Measurements from ENCODE around the gene AKAP8L. TPM values are rescaled to one million over a fixed set of nuclear protein-coding genes. Genes with fewer than 3 reads are reported as not detected.

The AKAP8L gene
- total and polyA plus RNA-seq, 2 donors (not counting 1 experiment from before 2014, with no cell fraction given): 18.0 to 87.0 TPM

- Histone ChIP-seq H2AFZ (ENCODE audit: low read length) (no peak overlapping the region), H3K27ac (ENCODE audit: insufficient read depth, low read length) (no peak overlapping the region), H3K9me3 (ENCODE audit: control insufficient read depth, insufficient read depth, low read depth, low read length) (no peaks in the 10 kb centered on the region), H3K27me3 (ENCODE audit: control insufficient read depth, insufficient read depth, low read length) (no peaks in the 10 kb centered on the region), H3K4me3 (replicated peaks in 1 of 4; ENCODE audit: control extremely low read depth in 1 of 4, insufficient read depth in 1 of 4, low read depth in 3 of 4, low read length in 4 of 4) (no peak overlapping the region), H3K4me1 (ENCODE audit: control insufficient read depth, extremely low read depth, insufficient read depth, low read length) (no peaks in the 10 kb centered on the region), H4K20me1 (ENCODE audit: control insufficient read depth, extremely low read depth, insufficient read depth, low read length) (no peaks in the 10 kb centered on the region), H3K36me3 (ENCODE audit: control insufficient read depth, insufficient read depth, low read length) (peaks cover 31% of the 10 kb centered on the region), H3K9ac (ENCODE audit: insufficient read depth, low read length) (no peak overlapping the region), H3K4me2 (ENCODE audit: extremely low read depth, insufficient read depth, low read length) (no peak overlapping the region), H3K79me2 (ENCODE audit: control insufficient read depth, insufficient read depth, low read length) (peaks cover 15% of the 10 kb centered on the region)
- TF ChIP-seq EZH2 (IDR thresholded peaks at IDR 0.05; ENCODE audit: low read length, missing control alignments): no peak
- TF ChIP-seq, protein P1, sequence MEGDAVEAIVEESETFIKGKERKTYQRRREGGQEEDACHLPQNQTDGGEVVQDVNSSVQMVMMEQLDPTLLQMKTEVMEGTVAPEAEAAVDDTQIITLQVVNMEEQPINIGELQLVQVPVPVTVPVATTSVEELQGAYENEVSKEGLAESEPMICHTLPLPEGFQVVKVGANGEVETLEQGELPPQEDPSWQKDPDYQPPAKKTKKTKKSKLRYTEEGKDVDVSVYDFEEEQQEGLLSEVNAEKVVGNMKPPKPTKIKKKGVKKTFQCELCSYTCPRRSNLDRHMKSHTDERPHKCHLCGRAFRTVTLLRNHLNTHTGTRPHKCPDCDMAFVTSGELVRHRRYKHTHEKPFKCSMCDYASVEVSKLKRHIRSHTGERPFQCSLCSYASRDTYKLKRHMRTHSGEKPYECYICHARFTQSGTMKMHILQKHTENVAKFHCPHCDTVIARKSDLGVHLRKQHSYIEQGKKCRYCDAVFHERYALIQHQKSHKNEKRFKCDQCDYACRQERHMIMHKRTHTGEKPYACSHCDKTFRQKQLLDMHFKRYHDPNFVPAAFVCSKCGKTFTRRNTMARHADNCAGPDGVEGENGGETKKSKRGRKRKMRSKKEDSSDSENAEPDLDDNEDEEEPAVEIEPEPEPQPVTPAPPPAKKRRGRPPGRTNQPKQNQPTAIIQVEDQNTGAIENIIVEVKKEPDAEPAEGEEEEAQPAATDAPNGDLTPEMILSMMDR (conservative IDR thresholded peaks at IDR 0.05 in 1 of 2, IDR thresholded peaks at IDR 0.05 in 1 of 2; ENCODE audit: low read depth in 1 of 2, low read length in 2 of 2): no peak
- no peak for DNase-seq (ENCODE audit: low read depth in 2 of 2)
Measured at GRCh38 chr19:15424692-15425272, 6.0 kb upstream of the AKAP8L start.

DNA sequence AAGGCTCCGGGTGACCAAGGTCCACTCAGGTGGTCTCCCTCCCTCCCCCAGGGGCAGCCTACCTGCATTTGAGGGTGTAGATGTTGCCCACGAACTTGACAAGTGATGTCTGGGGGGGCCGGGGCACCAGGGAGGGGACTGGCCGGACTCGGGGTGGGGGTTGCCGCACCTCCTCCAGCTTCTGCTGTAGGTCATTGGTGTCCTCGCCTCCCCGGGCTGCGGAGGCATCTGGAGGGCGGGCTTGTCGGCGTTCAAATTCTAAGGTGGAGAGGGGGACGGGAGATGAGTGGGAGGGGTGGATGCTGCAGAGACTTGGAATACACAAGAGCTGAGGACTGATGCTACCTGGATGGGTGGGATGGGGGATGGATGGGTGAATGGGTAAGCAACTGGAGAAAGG, 5.3 kb upstream of the AKAP8L start:
- no peak overlapping the region for H3K4me2 ChIP-seq (ENCODE audit: extremely low read depth, insufficient read depth, low read length)
- peaks cover 10% of the 10 kb centered on the region for H3K79me2 ChIP-seq (ENCODE audit: control insufficient read depth, insufficient read depth, low read length)
- H3K27me3 ChIP-seq (ENCODE audit: control insufficient read depth, insufficient read depth, low read length): no peaks in the 10 kb centered on the region
- H3K4me3 ChIP-seq (replicated peaks in 1 of 4; ENCODE audit: control extremely low read depth in 1 of 4, insufficient read depth in 1 of 4, low read depth in 3 of 4, low read length in 4 of 4): no peak overlapping the region
- DNase-seq (ENCODE audit: low read depth in 2 of 2): no peak
- H3K9me3 ChIP-seq (ENCODE audit: control insufficient read depth, insufficient read depth, low read depth, low read length): no peaks in the 10 kb centered on the region
- H2AFZ ChIP-seq (ENCODE audit: low read length): no peak overlapping the region
- no peak overlapping the region for H3K27ac ChIP-seq (ENCODE audit: insufficient read depth, low read length)
- peaks cover 31% of the 10 kb centered on the region for H3K36me3 ChIP-seq (ENCODE audit: control insufficient read depth, insufficient read depth, low read length)
- TF ChIP-seq, protein P1 (conservative IDR thresholded peaks at IDR 0.05 in 1 of 2, IDR thresholded peaks at IDR 0.05 in 1 of 2; ENCODE audit: low read depth in 1 of 2, low read length in 2 of 2): no peak
- no peak for TF ChIP-seq EZH2 (IDR thresholded peaks at IDR 0.05; ENCODE audit: low read length, missing control alignments)
- H3K9ac ChIP-seq (ENCODE audit: insufficient read depth, low read length): no peak overlapping the region
- H4K20me1 ChIP-seq (ENCODE audit: control insufficient read depth, extremely low read depth, insufficient read depth, low read length): no peaks in the 10 kb centered on the region
- no peaks in the 10 kb centered on the region for H3K4me1 ChIP-seq (ENCODE audit: control insufficient read depth, extremely low read depth, insufficient read depth, low read length)

DNA sequence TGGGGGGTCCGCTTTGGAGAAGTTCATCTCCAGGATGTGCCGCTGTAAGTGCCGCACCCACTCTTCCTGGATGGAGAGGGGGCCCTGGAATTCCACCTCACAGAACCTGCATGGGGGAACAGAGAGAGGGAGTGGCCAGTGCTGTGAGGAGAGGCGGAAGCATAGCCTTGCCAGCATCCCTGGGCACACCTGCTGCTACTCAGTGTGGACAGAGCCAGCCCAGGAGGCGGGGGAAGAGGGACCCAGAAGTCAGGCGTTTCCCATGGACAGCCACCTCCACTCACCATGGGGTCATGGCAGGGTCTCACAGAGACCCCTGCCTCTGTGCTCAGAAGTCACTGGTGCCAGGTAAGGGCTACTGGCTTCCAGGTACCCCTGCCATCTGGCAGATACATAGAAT, 4.3 kb upstream of the AKAP8L start:
- H4K20me1 ChIP-seq (ENCODE audit: control insufficient read depth, extremely low read depth, insufficient read depth, low read length): no peaks in the 10 kb centered on the region
- no peak overlapping the region for H3K9ac ChIP-seq (ENCODE audit: insufficient read depth, low read length)
- no peak overlapping the region for H3K4me2 ChIP-seq (ENCODE audit: extremely low read depth, insufficient read depth, low read length)
- no peaks in the 10 kb centered on the region for H3K4me1 ChIP-seq (ENCODE audit: control insufficient read depth, extremely low read depth, insufficient read depth, low read length)
- H3K27ac ChIP-seq (ENCODE audit: insufficient read depth, low read length): no peak overlapping the region
- no peaks in the 10 kb centered on the region for H3K9me3 ChIP-seq (ENCODE audit: control insufficient read depth, insufficient read depth, low read depth, low read length)
- H3K4me3 ChIP-seq (replicated peaks in 1 of 4; ENCODE audit: control extremely low read depth in 1 of 4, insufficient read depth in 1 of 4, low read depth in 3 of 4, low read length in 4 of 4): no peak overlapping the region
- H2AFZ ChIP-seq (ENCODE audit: low read length): no peak overlapping the region
- TF ChIP-seq EZH2 (IDR thresholded peaks at IDR 0.05; ENCODE audit: low read length, missing control alignments): no peak
- TF ChIP-seq, protein P1 (conservative IDR thresholded peaks at IDR 0.05 in 1 of 2, IDR thresholded peaks at IDR 0.05 in 1 of 2; ENCODE audit: low read depth in 1 of 2, low read length in 2 of 2): no peak
- peaks cover 28% of the 10 kb centered on the region for H3K36me3 ChIP-seq (ENCODE audit: control insufficient read depth, insufficient read depth, low read length)
- H3K27me3 ChIP-seq (ENCODE audit: control insufficient read depth, insufficient read depth, low read length): no peaks in the 10 kb centered on the region
- peaks cover 9% of the 10 kb centered on the region for H3K79me2 ChIP-seq (ENCODE audit: control insufficient read depth, insufficient read depth, low read length)
- DNase-seq (ENCODE audit: low read depth in 2 of 2): no peak

Data from fibroblast of lung (primary cell).